ENCODE results near the gene PAOX.
"Not testable (repeated sequence)": the region's sequence is repeated elsewhere in the genome, so short reads cannot be mapped to it uniquely, and the experiment has no call there.

PAOX gene

GRCh38 chr10:133359554-133359971 is 19.5 kb upstream of the PAOX start:
- H3K4me1 ChIP-seq (ENCODE audit: control insufficient read depth, insufficient read depth, low read length) = peaks cover 32% of the 10 kb centered on the region
- H3K36me3 ChIP-seq (ENCODE audit: control insufficient read depth, insufficient read depth, low read length) = no peaks in the 10 kb centered on the region
- H3K9me3 ChIP-seq (ENCODE audit: control insufficient read depth, low read length) = no peaks in the 10 kb centered on the region
- no peak overlapping the region for H3K4me3 ChIP-seq (ENCODE audit: low read length)
- peaks cover 6% of the 10 kb centered on the region for H3K27me3 ChIP-seq (ENCODE audit: control insufficient read depth, insufficient read depth, low read length)
- no peak overlapping the region for H3K9ac ChIP-seq (ENCODE audit: low read length)

GRCh38 chr10:133359972-133360610 is 19.0 kb upstream of the PAOX start:
- Histone ChIP-seq H3K4me3 (ENCODE audit: low read length) (no peak overlapping the region), H3K9ac (ENCODE audit: low read length) (no peak overlapping the region)

GRCh38 chr10:133361227-133361626 is 17.8 kb upstream of the PAOX start:
- peaks cover 10% of the 10 kb centered on the region for H3K36me3 ChIP-seq (ENCODE audit: control insufficient read depth, insufficient read depth, low read length)
- H3K9me3 ChIP-seq (ENCODE audit: control insufficient read depth, low read length) = no peaks in the 10 kb centered on the region
- H3K4me1 ChIP-seq (ENCODE audit: control insufficient read depth, insufficient read depth, low read length) = peaks cover 45% of the 10 kb centered on the region
- no peak overlapping the region for H3K4me3 ChIP-seq (ENCODE audit: low read length)
- peaks cover 6% of the 10 kb centered on the region for H3K27me3 ChIP-seq (ENCODE audit: control insufficient read depth, insufficient read depth, low read length)
- no peak overlapping the region for H3K9ac ChIP-seq (ENCODE audit: low read length)

More at GRCh38 chr10:133359972-133360610, 19.0 kb upstream of the PAOX start:
- H3K27me3 ChIP-seq (ENCODE audit: control insufficient read depth, insufficient read depth, low read length) = peaks cover 6% of the 10 kb centered on the region
- peaks cover 37% of the 10 kb centered on the region for H3K4me1 ChIP-seq (ENCODE audit: control insufficient read depth, insufficient read depth, low read length)
- H3K36me3 ChIP-seq (ENCODE audit: control insufficient read depth, insufficient read depth, low read length) = no peaks in the 10 kb centered on the region
- H3K9me3 ChIP-seq (ENCODE audit: control insufficient read depth, low read length) = no peaks in the 10 kb centered on the region

- Histone ChIP-seq H3K4me3 (ENCODE audit: low read length) (no peak overlapping the region), H3K9me3 (ENCODE audit: control insufficient read depth, low read length) (no peaks in the 10 kb centered on the region), H3K36me3 (ENCODE audit: control insufficient read depth, insufficient read depth, low read length) (peaks cover 16% of the 10 kb centered on the region), H3K4me1 (ENCODE audit: control insufficient read depth, insufficient read depth, low read length) (peaks cover 40% of the 10 kb centered on the region), H3K27me3 (ENCODE audit: control insufficient read depth, insufficient read depth, low read length) (peaks cover 5% of the 10 kb centered on the region), H3K9ac (ENCODE audit: low read length) (no peak overlapping the region)
These were observed 17.2 kb upstream of the PAOX start for GRCh38 chr10:133361773-133362441.

DNA sequence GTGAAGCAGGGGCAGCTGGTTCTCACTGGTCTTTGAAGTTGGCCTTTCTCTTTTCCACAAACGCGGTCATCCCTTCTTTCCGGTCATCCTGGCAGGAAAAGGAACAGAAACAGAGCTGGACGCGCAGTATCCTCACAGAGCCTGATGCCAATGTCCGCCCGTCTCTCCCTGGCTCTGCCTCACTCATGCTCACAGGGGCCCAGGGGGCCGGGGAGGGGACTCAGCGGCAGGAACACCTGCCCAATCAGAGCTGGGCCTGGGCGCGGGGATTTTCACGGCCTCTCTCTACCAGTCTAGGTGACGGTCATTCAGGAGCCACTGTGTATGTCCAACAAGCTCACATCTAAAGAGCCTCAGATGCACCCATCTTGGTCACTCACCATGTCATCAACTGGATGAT is 16.2 kb upstream of the PAOX start:
- no peak overlapping the region for H3K4me3 ChIP-seq (ENCODE audit: low read length)
- no peak overlapping the region for H3K9ac ChIP-seq (ENCODE audit: low read length)
- H3K36me3 ChIP-seq (ENCODE audit: control insufficient read depth, insufficient read depth, low read length) = peaks cover 16% of the 10 kb centered on the region
- no peaks in the 10 kb centered on the region for H3K9me3 ChIP-seq (ENCODE audit: control insufficient read depth, low read length)
- H3K27me3 ChIP-seq (ENCODE audit: control insufficient read depth, insufficient read depth, low read length) = no peaks in the 10 kb centered on the region
- peaks cover 35% of the 10 kb centered on the region for H3K4me1 ChIP-seq (ENCODE audit: control insufficient read depth, insufficient read depth, low read length)

DNA sequence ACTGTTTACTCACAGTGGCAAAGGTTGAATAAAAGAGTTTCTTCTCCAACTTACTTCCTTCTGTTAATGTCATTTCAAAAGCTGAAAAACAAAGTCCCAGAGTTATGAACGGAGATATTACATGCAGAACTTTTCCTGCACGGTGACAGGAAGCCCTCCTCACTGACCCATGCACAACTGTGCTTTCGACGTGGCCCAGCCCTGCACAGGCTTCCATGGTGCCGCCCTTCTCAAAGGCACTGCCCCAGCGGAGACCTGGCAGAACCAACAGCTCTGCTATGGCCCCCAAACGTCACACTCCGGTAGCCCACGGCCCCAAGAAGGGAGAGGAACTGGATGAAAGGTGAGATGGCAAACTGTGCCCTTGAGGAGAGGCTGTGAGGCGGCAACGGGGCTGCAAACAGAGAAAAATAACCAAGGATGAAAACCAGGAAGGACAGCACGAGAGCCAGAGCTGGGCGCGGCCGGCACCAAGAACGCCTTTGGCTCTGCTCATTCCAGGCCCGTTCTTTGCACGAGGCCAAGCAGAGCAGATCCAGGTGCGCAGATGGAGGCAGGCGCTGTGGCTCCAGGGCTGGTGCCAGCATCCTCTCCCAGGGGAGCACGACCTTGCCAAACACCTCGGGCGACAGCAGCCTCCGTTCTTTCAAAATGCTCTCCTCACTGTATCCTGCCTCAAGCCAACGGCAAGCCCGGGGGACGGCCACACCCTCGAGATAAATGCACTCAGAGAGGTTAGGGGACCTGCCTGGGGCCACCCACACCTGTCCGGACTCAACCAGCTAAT is 14.2 kb upstream of the PAOX start:
- Histone ChIP-seq H3K27me3 (ENCODE audit: control insufficient read depth, insufficient read depth, low read length) (no peaks in the 10 kb centered on the region), H3K36me3 (ENCODE audit: control insufficient read depth, insufficient read depth, low read length) (peaks cover 24% of the 10 kb centered on the region), H3K9ac (ENCODE audit: low read length) (no peak overlapping the region), H3K4me1 (ENCODE audit: control insufficient read depth, insufficient read depth, low read length) (peaks cover 24% of the 10 kb centered on the region), H3K9me3 (ENCODE audit: control insufficient read depth, low read length) (no peaks in the 10 kb centered on the region), H3K4me3 (ENCODE audit: low read length) (no peak overlapping the region)

- H3K9me3 ChIP-seq (ENCODE audit: control insufficient read depth, low read length) = no peaks in the 10 kb centered on the region
- peaks cover 24% of the 10 kb centered on the region for H3K36me3 ChIP-seq (ENCODE audit: control insufficient read depth, insufficient read depth, low read length)
- no peak overlapping the region for H3K4me3 ChIP-seq (ENCODE audit: low read length)
- peaks cover 16% of the 10 kb centered on the region for H3K4me1 ChIP-seq (ENCODE audit: control insufficient read depth, insufficient read depth, low read length)
- H3K9ac ChIP-seq (ENCODE audit: low read length) = no peak overlapping the region
- H3K27me3 ChIP-seq (ENCODE audit: control insufficient read depth, insufficient read depth, low read length) = no peaks in the 10 kb centered on the region
These were observed 13.5 kb upstream of the PAOX start for GRCh38 chr10:133365461-133366129.

DNA sequence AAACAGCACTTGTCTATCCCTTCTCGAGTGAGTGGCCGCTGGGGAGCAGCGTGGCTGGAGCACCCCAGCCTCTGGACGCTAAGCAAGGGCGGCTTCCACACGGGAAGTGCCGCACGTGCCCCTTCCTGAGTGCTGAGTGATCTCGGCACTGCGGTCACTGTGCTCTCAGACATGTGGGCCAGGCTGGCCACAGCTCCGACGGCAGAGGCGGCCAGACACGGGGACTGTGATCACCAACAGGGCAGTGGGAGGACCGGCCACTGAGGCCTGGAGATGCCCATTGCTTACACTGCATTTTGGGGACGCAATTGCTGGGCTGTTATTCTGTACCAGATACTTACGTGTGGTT is 13.0 kb upstream of the PAOX start:
- no peak overlapping the region for H3K4me3 ChIP-seq (ENCODE audit: low read length)
- peaks cover 24% of the 10 kb centered on the region for H3K36me3 ChIP-seq (ENCODE audit: control insufficient read depth, insufficient read depth, low read length)
- no peaks in the 10 kb centered on the region for H3K27me3 ChIP-seq (ENCODE audit: control insufficient read depth, insufficient read depth, low read length)
- peaks cover 16% of the 10 kb centered on the region for H3K4me1 ChIP-seq (ENCODE audit: control insufficient read depth, insufficient read depth, low read length)
- H3K9me3 ChIP-seq (ENCODE audit: control insufficient read depth, low read length) = no peaks in the 10 kb centered on the region
- H3K9ac ChIP-seq (ENCODE audit: low read length) = no peak overlapping the region

DNA sequence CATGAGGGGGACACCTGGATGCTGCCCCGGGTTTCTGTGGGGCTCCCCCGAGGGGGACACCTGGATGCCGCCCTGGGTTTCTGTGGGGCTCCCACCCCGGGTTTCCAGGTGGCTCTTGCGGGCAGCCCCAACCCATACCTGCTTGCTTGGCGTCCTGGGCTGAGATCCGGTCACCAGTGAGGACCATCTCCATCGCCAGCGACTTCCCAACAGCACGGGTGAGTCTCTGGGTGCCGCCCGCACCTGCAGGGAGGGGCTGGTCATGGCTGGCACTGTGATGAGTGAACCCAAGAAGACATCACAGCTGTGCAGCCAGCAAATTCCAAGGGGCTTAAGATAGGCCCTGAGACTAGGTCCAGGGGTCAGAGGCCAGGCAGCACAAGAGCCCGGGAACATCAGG is 12.3 kb upstream of the PAOX start:
- Histone ChIP-seq H3K27me3 (ENCODE audit: control insufficient read depth, insufficient read depth, low read length) (no peaks in the 10 kb centered on the region), H3K9ac (ENCODE audit: low read length) (no peak overlapping the region), H3K36me3 (ENCODE audit: control insufficient read depth, insufficient read depth, low read length) (peaks cover 24% of the 10 kb centered on the region), H3K4me3 (ENCODE audit: low read length) (no peak overlapping the region), H3K4me1 (ENCODE audit: control insufficient read depth, insufficient read depth, low read length) (peaks cover 16% of the 10 kb centered on the region), H3K9me3 (ENCODE audit: control insufficient read depth, low read length) (no peaks in the 10 kb centered on the region)

DNA sequence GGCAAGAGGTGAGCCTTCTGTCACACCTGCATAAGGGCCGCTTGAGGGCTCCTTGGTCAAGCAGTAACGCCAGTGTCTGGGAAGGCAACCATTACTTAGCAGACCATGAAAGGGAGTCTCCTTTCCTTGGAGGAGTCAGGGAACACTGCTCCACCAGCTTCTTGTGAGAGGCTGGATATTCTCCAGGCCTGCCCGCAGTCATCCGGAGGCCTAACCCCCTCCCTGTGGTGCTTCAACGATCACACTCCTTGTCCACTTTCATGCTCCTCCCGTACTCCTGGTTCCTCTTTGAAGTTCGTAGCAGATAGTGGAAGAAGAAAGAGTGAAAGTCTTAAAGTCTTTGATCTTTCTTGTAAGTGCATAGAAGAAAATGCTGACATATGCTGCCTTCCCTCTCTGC is 11.6 kb upstream of the PAOX start:
- H3K4me3 ChIP-seq (ENCODE audit: low read length); H3K9me3 ChIP-seq (ENCODE audit: control insufficient read depth, low read length); H3K27me3 ChIP-seq (ENCODE audit: control insufficient read depth, insufficient read depth, low read length); H3K9ac ChIP-seq (ENCODE audit: low read length): not testable (repeated sequence)
- H3K4me1 ChIP-seq (ENCODE audit: control insufficient read depth, insufficient read depth, low read length) = peaks cover 16% of the 10 kb centered on the region
- peaks cover 24% of the 10 kb centered on the region for H3K36me3 ChIP-seq (ENCODE audit: control insufficient read depth, insufficient read depth, low read length)

DNA sequence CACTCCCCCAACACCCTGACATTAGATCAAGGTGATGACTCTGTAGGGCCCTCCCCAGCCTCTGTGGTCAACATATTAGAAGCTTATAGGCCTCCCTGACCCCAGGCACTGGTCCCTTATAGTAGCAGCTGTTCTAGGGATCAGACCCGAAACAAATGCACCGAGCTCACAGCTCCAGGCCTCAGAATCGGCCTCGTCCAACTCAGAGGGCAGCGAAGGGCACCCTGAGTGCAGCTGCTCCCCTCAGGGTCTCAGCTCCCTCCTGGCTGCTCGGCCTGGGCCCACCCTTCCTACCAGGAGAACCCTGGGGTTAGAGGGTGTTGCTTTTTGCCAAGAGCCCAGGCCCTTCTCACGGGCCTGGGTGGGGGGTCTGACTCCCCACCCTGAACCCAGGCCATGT is 10.9 kb upstream of the PAOX start:
- Histone ChIP-seq H3K4me3 (ENCODE audit: low read length) (no peak overlapping the region), H3K9ac (ENCODE audit: low read length) (no peak overlapping the region), H3K9me3 (ENCODE audit: control insufficient read depth, low read length) (no peaks in the 10 kb centered on the region), H3K4me1 (ENCODE audit: control insufficient read depth, insufficient read depth, low read length) (peaks cover 16% of the 10 kb centered on the region), H3K36me3 (ENCODE audit: control insufficient read depth, insufficient read depth, low read length) (peaks cover 24% of the 10 kb centered on the region), H3K27me3 (ENCODE audit: control insufficient read depth, insufficient read depth, low read length) (no peaks in the 10 kb centered on the region)
